D341Med (cell line): ENCODE measurements around the gene SLC25A12.

ENCODE experiments used
- DNase-seq: peaks from one replicate; pipeline ENCODE4 v3.0.0; 2012; ENCODE audit warnings: low spot score

The SLC25A12 gene

DNA sequence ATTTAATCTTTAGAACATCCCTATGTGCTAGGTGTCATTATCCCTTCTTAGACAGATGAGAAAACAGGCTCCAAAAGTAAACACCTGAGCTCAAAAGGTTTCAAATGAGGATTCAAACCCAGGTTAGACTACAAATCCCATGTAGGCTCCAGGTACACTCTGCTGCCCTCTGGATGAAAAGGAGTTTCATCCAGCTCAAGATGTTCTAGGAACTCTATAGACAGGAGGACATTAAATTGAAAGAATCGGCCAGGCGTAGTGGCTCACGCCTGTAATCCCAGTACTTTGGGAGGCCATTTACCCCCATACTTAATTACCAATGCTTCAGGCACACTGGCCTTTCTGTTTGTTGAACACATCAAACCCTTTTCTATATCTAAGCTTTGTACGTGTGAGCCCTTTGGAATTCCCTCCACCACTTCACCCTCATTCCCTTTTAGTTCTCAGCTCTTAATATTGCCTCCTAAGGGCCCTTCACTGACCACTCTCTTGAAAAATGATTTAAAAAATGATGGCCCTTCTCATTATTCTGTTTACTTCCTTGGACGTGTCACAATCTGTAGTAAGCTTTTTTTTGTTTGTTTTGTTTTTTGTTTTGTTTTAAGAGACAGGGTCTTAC, 10.7 kb downstream of the SLC25A12 start:
- no peak for DNase-seq

DNA sequence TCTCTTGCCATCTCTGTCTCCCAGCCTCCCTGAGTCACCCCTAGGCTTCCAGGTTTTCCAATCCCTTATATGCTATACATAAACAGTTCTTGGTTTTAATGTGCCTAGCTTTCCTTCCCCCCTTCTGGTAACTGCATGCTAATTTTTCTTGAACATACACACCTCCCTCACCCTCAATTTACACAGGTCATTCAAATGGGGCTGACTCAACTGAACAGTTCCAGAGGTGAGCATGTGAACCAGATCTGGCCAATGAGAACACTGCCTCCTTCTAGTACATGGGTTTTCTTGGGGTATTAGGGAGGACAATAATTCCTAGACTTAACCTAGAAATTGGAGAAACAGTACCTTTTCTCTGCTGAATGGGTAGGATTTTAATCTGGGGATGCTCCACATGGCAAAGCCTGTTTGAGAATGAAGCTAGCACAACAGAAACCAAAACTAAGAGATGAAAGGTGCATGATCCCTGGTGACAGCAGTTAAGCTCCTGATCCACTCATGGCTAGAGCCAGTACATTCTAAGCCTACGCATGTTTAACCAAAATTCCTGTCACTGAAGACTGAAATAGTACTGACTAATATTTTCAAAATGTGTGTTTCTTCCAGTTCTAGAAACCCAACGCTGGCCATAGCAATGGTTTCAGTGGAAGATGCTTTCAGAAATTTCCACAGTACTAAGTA, 11.8 kb downstream of the SLC25A12 start:
- DNase-seq = no peak

DNA sequence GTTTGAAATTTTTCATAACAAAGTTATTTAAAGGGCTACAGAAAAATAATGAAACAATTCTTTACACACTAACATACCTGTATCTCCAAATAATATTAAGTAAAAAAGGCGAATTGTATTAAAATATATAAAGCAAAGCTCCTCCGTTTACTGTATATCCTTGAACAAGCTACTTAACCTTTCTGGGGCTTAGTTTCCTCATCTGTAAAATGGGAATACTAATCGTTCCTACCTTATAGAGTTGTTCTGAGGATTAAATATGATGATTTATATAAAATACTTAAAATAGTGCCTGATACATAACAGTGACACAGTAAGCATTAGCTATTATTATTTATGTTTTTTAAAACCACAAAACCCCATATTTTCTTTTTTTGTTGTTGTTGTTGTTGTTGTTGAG, 13.3 kb downstream of the SLC25A12 start:
- DNase-seq = no peak

DNA sequence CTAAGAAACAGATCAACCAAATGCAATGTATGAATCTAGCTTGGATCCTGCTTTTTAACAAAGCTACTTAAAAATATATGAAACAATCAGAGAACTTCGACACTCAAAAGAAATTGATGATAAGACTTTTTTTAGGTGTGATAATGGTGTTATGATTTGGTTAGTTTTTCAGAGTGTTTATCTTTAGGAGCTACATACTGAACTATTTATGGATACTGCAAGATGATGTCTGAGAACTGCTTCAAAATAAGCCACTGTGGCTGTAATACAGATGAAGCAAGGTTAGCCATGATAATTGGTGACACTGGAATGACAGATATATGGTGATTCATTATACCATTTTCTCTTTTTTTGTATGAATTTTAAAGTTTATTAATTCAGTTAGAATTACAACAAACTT, 14.2 kb downstream of the SLC25A12 start:
- no peak for DNase-seq

DNA sequence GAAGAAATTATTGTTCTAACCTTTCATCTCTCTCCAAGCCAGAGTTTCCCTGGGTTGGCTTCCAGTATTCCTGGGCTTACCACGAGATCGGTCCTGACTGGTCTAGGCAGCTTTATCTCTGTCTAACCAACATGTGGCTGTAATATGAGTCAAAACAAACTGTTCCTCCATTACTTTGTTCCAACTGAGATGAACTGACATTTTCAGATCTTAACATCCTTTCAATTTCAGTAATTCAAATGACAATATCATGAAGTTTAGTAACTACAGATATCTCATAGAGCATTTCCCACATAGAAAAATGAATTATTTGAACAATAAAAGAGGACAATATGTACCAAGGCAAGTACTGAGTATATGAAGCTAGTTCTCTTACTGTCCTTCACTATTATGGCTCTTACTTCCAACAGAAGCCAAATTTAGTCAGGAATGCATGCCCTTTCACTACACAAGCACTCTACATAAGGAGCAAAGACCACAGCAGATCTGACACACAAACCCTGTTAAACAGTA, 15.5 kb downstream of the SLC25A12 start:
- DNase-seq = no peak

DNA sequence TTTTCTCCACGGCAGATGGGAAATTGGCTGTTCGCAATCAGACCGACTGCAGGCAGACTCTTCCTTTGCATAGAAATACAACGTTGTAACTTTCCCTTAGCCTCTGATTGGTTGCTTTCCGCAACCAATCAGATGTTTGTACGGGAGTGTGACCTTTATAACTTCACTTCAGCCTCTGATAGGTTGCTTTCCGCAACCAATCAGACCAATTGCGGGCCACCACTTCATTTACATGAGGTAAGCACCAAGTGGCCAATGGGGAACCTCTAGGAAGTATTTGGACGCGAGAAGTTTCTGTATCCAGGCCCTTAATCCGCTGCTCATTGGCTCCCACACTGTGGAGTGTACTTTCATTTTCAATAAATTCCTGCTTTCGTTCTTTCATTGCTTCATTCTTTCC, 19.1 kb downstream of the SLC25A12 start:
- no peak for DNase-seq

DNA sequence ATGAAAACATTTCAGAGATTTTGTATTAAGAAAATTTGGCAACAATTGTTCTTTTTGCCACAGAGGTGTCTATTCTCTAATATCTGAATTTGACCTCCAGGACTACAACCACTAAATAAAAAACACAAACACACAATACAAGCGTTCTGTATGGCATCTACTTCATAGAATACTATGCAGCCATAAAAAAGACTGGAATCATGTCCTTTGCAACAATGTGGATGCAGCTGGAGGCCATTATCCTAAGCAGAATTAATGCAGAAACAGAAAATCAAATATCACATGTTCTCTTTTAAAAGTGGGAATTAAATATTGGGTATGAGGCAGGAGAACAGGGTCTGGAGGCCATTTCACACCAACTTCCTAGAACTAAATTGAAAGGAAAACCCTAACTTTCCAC, 19.5 kb downstream of the SLC25A12 start:
- no peak for DNase-seq

DNA sequence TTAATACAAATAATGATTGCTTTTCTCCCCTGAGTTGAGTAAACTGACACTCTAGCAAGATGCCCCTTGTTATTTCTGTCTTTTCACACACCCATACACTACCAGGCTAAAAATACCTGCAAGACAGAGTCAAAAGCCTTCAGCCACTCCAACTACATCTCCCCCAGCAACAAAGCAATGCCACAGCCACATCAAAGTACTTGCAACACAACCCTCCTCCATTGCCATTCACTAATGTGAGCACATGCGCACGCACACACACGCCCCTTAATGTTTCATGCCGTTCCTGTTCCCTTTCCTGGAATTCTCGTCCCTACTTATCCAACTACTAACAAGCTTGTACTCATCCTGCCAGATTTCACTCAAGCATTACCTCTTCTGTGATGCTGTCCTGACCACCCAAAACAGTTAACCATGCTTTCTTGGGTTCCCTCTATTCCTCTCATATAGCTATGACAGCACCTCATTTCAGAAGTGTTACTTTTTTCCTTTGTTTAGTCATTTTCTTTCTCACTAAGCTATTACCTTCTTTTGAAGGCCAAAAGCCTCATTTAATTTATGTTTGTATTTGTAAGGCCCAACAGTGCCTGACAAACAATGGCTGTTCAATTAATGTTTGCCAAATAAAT, 29.6 kb downstream of the SLC25A12 start:
- no peak for DNase-seq

DNA sequence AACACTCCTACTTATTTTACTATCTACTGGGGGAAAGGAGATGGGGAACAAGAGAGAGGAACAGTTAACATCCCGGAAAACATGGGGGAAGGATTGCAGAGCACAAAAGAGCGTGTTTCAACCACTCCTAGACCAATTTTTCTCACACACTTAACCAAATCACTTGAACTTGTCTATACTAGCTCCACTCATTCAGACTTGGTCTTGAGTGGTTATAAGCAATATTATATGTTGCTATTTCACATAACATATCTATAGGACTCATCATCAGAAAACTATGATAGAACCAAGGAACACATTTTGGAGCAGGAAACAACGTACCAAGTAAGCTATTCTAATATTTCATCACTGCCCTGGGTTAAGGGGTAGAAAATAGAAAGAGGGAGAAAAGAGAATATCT, 31.5 kb downstream of the SLC25A12 start:
- no peak for DNase-seq

DNA sequence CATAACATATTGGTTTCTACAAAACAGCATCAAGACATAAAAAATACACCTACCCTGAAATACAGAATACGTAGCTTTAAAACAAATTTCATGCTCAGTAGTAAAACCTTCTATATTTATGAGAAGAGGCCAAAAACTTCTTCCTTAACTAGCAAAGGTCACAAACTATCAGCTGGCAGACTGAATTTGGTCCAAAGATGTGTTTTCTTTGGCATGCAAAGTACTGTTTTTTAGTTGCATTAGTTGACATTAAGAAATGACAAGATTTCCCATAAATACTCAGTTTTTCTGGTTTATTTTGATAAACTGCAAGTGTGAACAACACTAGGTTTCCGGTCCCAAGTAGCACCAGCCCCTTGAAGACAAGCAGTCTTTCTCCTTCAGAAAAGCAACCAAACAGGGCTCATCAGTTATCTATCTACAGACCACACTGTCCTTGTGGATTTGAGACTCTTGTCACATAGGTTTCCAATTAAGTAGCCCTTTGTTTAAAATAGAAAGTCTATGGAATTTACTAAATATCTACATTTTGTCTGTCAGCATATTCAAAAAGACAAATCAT, 35.6 kb downstream of the SLC25A12 start:
- no peak for DNase-seq

DNA sequence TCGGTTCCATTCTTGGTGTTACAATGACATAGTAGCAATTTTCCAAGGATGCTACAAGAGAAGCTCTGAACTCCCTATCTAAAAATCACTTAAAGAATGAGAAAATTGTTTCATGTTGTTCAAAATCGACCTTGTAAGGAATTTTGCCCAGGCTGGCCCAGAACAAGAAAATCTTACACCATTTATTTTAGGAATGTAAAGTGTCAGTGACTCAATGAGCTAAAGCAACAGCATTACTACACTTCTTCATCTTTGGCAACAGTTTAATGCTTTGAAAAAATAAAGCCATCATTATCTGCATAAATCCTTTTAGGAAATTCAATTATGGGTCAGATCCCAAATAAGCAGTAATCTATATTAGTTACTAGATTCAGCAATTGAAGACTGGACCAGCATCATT, 38.6 kb downstream of the SLC25A12 start:
- DNase-seq = no peak

DNA sequence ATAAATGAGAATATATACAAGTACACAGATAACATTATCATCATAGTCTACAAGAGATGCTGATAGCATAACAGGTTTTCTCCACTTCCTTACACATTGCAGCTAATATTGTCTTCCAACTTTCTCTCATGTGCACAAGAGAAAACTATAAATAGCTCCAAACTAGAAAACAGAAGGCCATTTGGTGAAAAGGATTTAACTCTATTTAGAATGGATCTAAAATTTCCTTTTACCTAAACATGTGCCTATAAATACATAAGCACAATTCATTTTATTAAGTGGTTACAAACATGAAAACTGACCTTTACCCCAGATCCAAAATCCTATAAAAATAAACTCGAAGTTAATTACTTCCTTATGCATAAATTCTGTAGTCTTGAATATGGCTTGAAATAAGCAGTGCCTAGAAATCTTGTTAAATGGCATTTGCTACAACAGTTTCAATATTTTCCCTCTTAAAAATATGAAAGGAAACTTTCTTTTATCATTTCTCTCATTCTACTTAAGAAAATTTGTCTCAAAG, 41.6 kb downstream of the SLC25A12 start:
- DNase-seq = no peak

DNA sequence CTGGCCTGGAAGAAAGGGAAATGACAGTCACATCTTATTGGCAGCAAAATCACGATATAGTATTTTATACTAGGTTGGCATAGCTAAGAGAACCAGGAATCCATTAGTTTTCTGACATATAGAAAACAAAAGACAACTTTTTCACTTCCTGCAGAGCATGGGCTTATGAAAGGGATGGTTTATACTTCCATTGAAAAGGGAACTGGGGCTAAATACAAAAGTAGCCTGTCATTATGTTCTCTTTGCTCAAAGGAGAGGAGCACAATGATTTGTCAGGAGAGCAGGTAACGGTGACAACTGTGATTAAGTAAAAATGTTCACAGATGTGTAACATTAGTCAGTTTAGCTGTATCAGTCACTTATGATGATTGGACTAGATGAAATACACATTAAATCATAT, 46.4 kb downstream of the SLC25A12 start:
- DNase-seq = no peak

DNA sequence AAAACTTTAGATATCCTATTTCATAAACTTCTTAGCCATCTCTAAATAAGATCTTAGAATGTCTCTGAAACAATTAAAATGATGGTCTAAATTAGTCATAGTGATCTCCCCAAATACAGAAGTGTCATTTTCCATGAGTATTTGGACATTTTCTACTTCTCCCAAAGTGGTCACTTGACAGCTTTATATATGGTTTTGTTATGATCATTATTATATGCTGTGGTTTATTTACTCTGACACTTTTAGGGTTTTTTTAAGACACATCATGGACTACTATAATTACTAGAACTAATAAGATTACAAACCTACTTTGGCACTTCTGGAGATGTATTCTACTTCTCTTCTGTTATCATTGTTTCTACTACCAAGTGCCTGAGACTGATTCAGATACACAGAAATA, 47.1 kb downstream of the SLC25A12 start:
- no peak for DNase-seq

DNA sequence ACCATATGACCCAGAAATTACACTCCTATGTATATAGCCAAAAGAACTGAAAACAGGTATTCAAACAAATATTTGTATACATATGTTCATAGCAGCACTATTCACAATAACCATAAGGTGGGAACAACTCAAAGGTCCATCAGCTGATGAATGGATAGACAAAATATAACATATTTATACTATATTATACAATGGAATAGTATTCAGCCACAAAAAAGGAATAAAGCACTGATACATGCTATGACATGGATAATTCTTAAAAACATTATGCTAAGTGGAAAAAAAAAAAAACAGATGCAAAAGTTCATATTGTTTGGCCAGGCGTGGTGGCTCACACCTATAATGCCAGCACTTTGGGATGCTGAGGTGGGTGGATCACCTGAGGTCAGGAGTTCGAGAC, 52.0 kb downstream of the SLC25A12 start:
- no peak for DNase-seq

DNA sequence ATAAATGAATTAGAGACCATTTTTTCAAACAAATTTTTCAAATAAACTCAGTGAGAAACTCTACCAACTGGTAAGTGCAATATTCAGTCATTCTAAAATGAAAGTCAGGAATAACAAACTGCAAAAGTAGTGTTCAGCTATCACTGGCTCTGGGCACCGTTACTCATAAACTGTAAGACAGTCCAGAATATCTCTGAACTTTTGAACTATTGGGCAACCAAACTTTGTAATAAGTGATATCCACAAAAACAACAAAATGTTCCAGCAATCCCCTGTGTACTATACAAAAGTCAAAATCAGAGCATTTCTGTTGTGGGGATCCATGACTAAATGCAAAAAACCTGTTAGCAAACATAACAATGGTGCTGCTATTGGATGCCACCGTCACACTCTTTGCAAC, 56.3 kb downstream of the SLC25A12 start:
- DNase-seq = no peak

DNA sequence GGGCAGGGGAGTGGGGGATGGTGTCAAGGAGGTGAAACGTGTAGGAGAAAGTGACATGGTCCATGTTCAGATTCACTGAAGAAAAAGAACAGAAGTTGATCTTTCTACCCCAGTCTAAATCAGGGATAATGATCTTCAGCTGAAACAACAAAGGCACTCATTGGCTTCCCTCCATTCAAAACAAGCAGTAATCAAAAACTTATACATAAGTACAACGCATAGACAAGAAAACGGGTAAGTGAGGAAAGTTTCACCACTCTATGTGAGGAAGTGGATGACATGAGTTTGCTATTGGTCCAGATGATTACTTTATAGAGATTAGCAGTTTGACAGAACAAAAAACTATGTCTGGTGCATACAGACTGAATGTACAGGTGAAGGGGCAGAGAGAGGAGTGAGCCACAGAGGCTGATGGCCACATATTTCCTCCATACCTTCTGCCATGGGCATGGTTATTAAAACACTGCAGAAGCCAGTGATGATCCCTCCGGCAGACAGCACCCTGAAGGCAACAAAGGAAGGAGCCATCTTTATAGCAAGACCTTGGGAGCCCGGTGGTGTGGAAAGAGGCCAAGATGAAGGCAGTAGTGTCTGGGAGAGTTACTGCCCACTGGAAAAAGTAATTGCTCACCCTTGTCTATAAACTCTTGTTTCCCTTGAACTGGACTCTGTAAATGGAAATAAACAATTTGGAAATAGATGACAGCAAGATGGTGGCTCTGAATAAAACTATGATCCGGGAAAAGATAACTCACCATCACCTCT, 57.7 kb downstream of the SLC25A12 start:
- DNase-seq = no peak

DNA sequence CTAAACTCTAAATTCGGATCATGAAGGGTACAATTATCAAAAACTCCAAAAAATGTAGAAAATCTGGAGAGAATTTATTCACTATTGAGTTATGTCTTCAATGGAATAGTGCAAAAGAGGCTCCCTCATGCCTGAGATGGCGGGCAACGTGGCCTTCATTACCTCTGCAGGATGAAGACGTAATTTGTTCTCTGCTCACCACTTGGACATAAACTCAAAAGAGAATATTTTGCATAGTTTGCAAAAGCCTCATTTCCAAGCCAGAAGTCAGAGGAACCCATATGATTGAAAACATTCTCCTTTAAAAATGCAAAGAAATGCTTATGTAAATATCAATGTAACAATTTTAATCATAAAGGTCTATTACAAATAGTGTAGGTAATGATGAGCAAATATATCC, 58.7 kb downstream of the SLC25A12 start:
- no peak for DNase-seq

DNA sequence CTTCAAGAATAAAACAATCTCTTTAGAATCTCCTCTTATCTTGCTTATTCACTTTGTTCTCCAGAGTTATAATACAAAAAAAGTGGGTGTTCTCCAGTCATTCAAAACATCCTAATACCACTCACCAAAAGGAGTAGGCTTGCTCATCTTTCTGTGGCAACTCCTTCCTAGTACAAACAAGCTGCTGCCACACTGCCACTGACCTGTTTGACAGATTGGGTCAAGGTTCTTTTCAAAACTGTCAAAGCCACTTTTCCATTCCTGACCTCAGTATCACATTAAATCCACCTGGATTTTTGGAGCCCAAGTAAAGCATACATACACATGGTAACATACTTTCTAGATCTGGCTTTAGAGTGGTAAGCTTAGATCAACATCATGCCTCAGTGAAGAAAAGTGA, 59.8 kb downstream of the SLC25A12 start:
- DNase-seq = no peak

DNA sequence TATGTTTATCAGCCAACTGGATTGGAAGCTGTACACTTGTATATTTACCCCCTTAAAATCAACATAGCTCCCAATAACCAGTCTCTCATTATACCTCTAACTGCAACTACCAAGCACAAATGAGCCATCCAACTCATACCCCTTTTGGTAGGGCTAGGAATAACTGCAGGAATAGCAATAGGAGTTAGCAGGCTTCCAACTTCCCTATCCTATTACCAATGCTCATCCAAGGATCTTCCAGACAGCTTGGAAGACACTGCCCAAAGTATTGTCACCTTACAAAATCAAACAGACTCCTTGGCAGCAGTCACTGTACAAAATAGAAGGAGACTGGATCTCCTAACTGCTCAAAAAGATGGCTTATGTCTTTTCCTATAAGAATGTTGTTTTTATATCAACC, 61.6 kb downstream of the SLC25A12 start:
- no peak for DNase-seq

DNA sequence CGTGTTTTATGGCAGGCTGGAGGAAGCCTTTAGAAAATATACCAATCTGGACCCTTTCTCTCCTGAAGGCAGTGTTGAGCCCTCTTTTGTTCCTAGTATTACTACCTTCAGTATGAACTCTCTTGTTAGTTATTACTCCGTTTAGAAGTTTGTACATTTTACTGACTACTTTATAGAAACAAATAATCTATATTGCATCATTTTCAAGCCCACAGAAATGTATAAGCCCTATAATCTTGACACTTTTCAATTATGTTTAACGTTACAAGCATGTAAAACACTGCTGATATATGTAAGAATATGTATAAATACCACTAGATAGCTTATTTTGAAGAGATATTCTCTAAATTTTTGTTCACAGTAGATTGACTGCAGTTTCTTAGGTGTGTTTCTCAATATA, 64.0 kb downstream of the SLC25A12 start:
- DNase-seq = no peak

DNA sequence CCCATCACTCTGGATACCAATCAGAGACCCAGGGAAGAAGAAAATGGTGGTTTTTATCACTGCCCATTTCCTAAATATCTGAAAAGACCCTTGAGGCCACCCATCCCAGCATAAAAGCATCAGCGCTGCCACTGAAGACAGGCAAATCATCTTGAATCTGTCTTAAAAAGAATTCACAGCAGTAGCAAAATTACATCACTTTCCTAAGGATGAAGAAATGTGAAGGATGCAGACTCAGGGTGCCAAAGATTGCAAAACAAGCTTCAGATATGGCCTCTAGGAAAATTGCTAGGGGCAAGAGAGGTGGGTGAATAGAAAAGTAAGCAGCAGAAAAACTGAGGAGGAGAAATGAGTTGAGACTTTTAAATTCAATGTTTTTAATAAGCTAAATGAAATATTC, 70.0 kb downstream of the SLC25A12 start:
- DNase-seq = no peak
